Activated CD4-positive, alpha-beta T cell treated with anti-CD3 and anti-CD28 coated beads, Interleukin-2, amount 10 ng/mL, durations not matched to agents 7 days and 5 days (primary cell): ENCODE data around the gene ABI1. TPM values are rescaled to one million over a fixed set of nuclear protein-coding genes. Genes with fewer than 3 reads are reported as not detected.
A peak's percentile ranks its signal among the peaks of the same experiment; 100 is the strongest.

Experiments used
- CTCF ChIA-PET: fragments of 350-600 bp; sonication (Branson Sonifier 250); formaldehyde crosslinking; loops from one replicate; lab custom pipeline; 2021; ENCODE audit warnings: antibody characterized with exemption; lab: Charles Lee
- POLR2A ChIA-PET: fragments of 350-600 bp; sonication (Branson Sonifier 250); formaldehyde crosslinking; loops from one replicate; lab custom pipeline; 2021; ENCODE audit warnings: antibody characterized with exemption; lab: Charles Lee
- DNase-seq: peaks from one replicate; pipeline ENCODE4 v3.0.0-alpha.2; 2020
- H3K27ac Mint-ChIP-seq: one replicate; pipeline ENCODE4 v1.8.0; 2021; ENCODE audit warnings: mild to moderate bottlenecking, moderate library complexity, mixed read lengths
- H3K27me3 Mint-ChIP-seq: one replicate; pipeline ENCODE4 v1.8.0; 2021; ENCODE audit warnings: mixed read lengths
- H3K36me3 Mint-ChIP-seq: one replicate; pipeline ENCODE4 v1.8.0; 2021; ENCODE audit warnings: low read depth, mixed read lengths
- H3K4me1 Mint-ChIP-seq: one replicate; pipeline ENCODE4 v1.8.0; 2021; ENCODE audit warnings: mixed read lengths
- H3K4me3 Mint-ChIP-seq: one replicate; pipeline ENCODE4 v1.8.0; 2021; ENCODE audit warnings: mild to moderate bottlenecking, moderate library complexity, mixed read lengths
- H3K9me3 Mint-ChIP-seq: one replicate; pipeline ENCODE4 v1.8.0; 2021; ENCODE audit warnings: mixed read lengths
- total RNA-seq, 2 experiments: library from RNA; stranded (reverse); gene quantifications; one replicate each; pipeline ENCODE4 v1.2.3, GENCODE V29; 2021

The ABI1 gene
- total RNA-seq, 2 experiments from 2014 or later: 59.7 to 65.2 TPM

DNA sequence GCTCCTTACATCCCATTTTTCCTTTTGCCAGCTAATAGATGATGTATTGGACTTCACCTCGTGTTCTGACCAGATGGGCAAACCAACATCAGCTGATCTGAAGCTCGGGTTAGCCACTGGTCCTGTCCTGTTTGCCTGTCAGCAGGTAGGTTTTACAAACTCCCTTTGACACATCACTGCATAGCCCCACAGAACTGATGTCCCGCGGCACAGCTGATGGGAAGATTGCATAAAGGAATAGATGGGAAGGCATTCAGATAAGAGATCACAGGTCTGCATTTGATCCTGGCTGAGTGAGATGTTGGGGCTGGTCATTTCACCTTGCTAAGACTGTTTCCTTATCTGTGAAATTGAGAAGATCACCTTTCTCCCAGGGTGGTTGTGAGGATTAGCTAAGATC is 125.3 kb downstream of the ABI1 start:
- peaks cover 39% of the 10 kb centered on the region for H3K36me3 Mint-ChIP-seq
- H3K27me3 Mint-ChIP-seq: no peaks in the 10 kb centered on the region
- DNase-seq: no peak
- CTCF ChIA-PET: interaction anchor here (2.3 to 2.5 kb wide), 2 partner anchors 9 to 126 kb away, joined by 6 to 20 read pairs; partner anchors contain the start of gene ABI1
- no peak overlapping the region for H3K4me3 Mint-ChIP-seq
- peaks cover 31% of the 10 kb centered on the region for H3K4me1 Mint-ChIP-seq
- POLR2A ChIA-PET: no interaction called here
- no peaks in the 10 kb centered on the region for H3K9me3 Mint-ChIP-seq
- H3K27ac Mint-ChIP-seq: no peak overlapping the region

DNA sequence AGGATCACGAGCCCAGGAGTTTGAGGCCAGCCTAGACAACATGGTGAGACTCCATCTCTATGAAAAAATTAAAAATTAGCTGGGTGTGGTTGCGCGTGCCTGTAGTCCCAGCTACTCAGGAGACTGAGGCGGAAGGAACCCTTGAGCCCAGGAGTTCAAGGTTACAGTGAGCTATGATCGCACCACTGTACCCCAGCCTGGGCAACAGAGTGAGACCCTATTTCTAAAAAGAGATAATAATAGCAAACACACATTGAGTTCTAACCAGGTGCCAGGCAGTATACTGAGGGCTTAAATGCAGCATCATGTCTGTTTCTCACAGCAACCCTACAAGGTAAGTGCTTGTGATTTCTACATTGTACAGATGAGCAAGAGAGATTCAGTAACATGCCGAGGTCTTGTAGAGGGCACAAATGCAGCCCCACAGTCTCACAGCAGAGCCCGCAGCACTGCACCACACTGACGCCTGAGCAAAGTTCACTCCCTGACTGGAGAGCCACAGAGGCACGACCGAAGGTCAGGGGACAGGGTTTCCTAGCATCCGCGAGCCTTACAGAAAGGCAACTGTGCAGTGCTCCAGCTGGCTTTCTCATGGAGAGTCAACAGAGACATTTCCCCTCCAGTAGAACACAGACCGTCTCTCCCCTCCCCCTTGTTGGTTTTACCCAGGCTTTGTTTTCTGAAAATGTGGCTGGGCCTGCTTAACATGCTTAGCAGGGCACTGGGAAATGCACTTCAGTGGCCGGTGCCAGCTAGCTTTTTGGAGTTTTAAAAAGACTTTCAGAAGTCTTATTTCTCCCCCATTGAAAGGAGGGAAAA is 126.8 kb downstream of the ABI1 start:
- ChIA-PET CTCF (interaction anchor here (0.8 to 2.5 kb wide), 3 partner anchors 8 to 148 kb away, joined by 4 to 20 read pairs (median 6); partner anchors contain the start of gene ABI1), POLR2A (interaction anchor here (0.6 kb wide), 1 partner anchor 154 kb away, joined by 3 read pairs; no protein-coding TSS in a partner anchor)
- no peak for DNase-seq
- Mint-ChIP-seq H3K27me3 (no peaks in the 10 kb centered on the region), H3K4me1 (peaks cover 19% of the 10 kb centered on the region), H3K9me3 (no peaks in the 10 kb centered on the region), H3K36me3 (peaks cover 30% of the 10 kb centered on the region), H3K4me3 (no peak overlapping the region), H3K27ac (no peak overlapping the region)

DNA sequence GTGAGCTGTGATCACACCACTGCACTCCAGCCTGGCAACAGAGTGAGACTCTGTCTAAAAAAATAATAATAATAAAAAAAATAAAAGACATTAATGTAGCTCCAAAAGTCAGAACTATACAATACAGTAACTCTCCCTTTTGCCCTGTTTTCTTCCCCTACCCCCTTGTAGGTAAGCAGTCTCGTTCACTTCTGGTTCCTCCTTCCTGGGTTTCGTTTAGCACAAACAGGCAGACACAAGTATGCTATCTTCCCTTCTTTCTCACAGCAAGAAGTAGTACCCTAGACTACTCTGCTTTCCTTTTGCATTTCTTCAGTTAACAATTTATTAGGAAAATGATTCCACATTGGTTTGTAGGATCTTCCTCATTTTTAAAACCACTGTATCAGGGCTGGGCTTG is 130.2 kb downstream of the ABI1 start:
- Mint-ChIP-seq H3K9me3 (no peaks in the 10 kb centered on the region), H3K4me1 (peaks cover 6% of the 10 kb centered on the region), H3K27ac (no peak overlapping the region), H3K4me3 (no peak overlapping the region), H3K36me3 (peaks cover 24% of the 10 kb centered on the region), H3K27me3 (no peaks in the 10 kb centered on the region)
- DNase-seq: no peak
- POLR2A ChIA-PET: no interaction called here
- CTCF ChIA-PET: interaction anchor here (0.6 kb wide), 1 partner anchor 130 kb away, joined by 5 read pairs; the partner anchor contains the start of gene ABI1

DNA sequence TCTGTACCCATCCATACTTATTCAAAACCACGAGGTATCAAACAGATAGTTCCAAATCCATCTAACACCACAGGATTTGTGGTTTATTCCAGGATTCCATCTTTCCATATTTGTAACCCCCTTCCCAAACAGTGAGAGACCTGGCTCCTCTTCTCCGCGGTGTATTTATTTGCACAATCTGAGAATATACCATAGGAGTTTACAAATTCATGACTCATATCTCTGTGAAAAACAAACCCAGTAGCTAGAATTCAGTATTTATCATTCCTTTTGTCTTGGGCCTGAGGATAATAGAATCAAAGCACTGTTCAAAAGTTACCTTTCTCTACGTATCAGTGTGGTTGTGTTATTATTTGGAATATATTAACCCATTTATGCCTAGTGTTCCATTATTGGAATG is 131.4 kb downstream of the ABI1 start:
- Mint-ChIP-seq H3K4me1 (peaks cover 6% of the 10 kb centered on the region), H3K4me3 (no peak overlapping the region), H3K9me3 (no peaks in the 10 kb centered on the region), H3K36me3 (peaks cover 20% of the 10 kb centered on the region), H3K27ac (no peak overlapping the region), H3K27me3 (no peaks in the 10 kb centered on the region)
- CTCF ChIA-PET: interaction anchor here (1.1 kb wide), 1 partner anchor 11 kb away, joined by 3 read pairs; no protein-coding TSS in a partner anchor
- POLR2A ChIA-PET: no interaction called here
- DNase-seq: no peak

DNA sequence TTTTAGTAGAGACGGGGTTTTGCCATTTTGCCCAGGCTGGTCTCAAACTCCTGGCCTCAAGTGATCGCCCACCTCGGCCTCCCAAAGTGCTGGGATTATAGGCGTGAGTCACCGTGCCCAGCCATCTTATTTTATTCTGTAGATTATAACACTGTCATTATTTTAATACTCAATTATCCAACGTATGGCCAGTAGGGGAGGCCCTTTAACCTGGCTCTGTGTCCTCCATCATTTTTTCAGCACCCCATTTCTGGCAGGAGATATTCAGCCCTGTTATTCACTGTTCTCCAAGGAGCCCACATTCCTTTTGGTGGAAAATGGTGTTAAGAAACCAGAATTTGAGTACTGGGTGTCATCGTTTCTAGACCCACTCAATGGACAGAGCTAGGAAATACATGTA is 131.8 kb downstream of the ABI1 start:
- no peak for DNase-seq
- Mint-ChIP-seq H3K4me1 (peaks cover 6% of the 10 kb centered on the region), H3K9me3 (no peaks in the 10 kb centered on the region), H3K36me3 (peaks cover 23% of the 10 kb centered on the region), H3K27me3 (no peaks in the 10 kb centered on the region), H3K27ac (no peak overlapping the region), H3K4me3 (no peak overlapping the region)
- CTCF ChIA-PET: interaction anchor here (1.1 kb wide), 1 partner anchor 11 kb away, joined by 3 read pairs; no protein-coding TSS in a partner anchor
- POLR2A ChIA-PET: no interaction called here

DNA sequence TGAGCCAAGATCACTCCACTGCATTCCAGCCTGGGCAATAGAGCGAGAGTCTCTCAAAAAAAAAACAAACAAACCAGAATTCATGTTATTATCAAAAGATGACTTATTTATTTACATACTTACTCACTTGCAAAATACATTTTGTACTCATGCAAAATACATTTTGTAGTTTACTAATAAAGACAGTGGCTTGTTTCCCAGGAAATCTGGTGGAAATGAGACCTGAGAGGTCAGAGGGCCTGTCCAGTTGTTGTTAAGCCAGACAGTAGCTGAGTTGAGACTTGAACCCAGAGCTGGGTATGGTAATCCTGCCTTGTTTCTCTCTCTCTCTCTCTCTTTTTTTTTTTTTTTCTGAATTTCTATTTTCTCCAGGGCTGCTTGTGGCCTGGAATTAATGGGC is 133.8 kb downstream of the ABI1 start:
- DNase-seq: no peak
- Mint-ChIP-seq H3K9me3 (no peaks in the 10 kb centered on the region), H3K36me3 (peaks cover 23% of the 10 kb centered on the region), H3K27me3 (no peaks in the 10 kb centered on the region), H3K27ac (no peak overlapping the region), H3K4me1 (peaks cover 6% of the 10 kb centered on the region), H3K4me3 (no peak overlapping the region)
- POLR2A ChIA-PET: no interaction called here
- CTCF ChIA-PET: interaction anchor here (0.6 to 2.1 kb wide), 11 partner anchors 8 to 373 kb away, joined by 3 to 20 read pairs (median 5); partner anchors contain the start of gene PDSS1

DNA sequence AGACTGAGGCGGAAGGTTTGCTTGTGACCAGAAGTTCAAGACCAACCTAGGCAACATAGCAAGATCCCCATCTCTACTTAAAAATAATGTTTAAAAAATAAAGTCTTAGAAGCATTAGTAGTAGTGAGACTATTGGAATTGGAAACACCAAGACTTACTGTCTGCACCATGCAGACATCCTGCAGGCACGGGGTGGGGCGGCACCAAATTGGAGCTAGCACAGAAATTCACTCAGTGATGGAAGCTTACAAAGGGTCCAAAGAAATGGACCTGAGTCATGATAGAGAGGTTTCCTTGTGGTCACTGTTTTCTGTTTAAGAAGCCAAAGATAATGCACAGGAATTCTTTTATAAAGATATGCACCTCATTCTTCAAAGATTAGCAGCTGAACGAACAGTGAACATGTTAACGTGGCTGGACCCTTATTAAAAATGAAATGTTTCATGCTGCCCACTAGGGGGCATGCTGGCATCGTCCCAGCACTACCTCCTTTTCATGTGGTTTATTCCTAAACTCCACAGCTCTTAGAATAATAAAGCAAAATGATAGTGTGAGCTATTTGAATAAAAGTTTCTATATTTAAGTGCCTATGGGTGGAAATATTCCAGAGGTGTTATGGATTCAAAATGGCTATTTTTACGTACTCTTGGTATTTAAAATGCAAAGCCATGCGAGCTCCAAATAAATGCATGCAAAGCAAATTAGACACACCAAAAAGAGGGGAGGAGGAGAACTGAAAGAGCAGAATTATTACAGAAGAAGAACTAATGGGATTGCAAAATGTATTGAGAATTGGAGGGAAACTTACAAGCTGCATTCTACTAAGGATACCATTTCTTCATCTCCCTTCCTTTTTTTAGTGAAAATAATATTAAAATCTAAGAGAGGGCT is 134.7 kb downstream of the ABI1 start:
- Mint-ChIP-seq H3K4me3 (no peak overlapping the region), H3K27me3 (no peaks in the 10 kb centered on the region), H3K36me3 (peaks cover 27% of the 10 kb centered on the region), H3K9me3 (no peaks in the 10 kb centered on the region), H3K4me1 (peaks cover 15% of the 10 kb centered on the region), H3K27ac (no peak overlapping the region)
- ChIA-PET CTCF (interaction anchor here (0.6 to 2.1 kb wide), 17 partner anchors 9 to 808 kb away, joined by 3 to 20 read pairs (median 4); partner anchors contain the start of gene PDSS1), POLR2A (interaction anchor here (0.6 kb wide), 1 partner anchor 30 kb away, joined by 4 read pairs; no protein-coding TSS in a partner anchor)
- peak; percentile 44 for DNase-seq

DNA sequence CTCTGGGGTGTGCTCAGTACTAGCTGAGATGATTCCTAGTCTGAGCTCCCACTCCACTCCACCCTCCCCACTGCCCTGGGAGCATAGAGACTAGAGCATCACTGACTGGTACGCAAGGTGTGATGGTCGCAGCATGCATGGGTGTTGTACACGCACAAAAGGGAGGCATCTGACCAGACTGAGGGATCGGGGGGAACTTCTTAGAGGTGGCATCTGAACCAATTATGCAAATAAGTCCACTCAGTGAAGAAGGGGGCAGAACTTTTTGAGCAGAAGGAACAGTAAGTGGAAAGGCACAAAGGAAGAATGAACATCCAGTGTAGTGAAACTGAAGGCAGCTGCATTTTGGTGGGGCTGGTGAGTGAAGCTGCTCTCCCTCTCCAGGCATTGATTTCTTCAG is 137.7 kb downstream of the ABI1 start:
- CTCF ChIA-PET: interaction anchor here (0.7 to 1.5 kb wide), 2 partner anchors 9 to 138 kb away, joined by 3 to 7 read pairs; partner anchors contain the start of gene ABI1
- DNase-seq: no peak
- Mint-ChIP-seq H3K4me3 (no peak overlapping the region), H3K27me3 (no peaks in the 10 kb centered on the region), H3K27ac (no peak overlapping the region), H3K4me1 (peaks cover 19% of the 10 kb centered on the region), H3K9me3 (no peaks in the 10 kb centered on the region), H3K36me3 (peaks cover 40% of the 10 kb centered on the region)
- POLR2A ChIA-PET: no interaction called here

DNA sequence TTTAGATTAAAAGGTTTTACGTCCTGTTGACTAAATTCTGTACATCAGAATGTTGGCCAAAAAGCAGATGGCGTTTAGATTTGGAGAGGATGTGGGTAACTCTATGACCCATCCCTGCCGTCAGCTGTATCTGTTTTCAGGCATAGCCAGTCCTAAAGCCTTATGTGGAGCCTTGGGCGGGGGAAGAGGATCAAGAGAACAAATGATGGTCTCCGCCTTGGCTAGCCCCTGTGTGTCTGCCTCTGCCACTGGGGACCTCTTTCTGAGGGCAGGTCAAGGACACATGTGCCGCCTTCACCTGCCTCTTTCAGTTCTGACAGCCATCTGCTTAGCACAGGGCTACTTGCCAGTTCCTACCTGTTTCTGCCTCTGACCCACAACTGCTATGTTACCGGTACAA is 139.2 kb downstream of the ABI1 start:
- Mint-ChIP-seq H3K27ac (peak overlapping the region; percentile 92), H3K36me3 (peaks cover 36% of the 10 kb centered on the region), H3K4me1 (peaks cover 19% of the 10 kb centered on the region), H3K27me3 (no peaks in the 10 kb centered on the region), H3K9me3 (no peaks in the 10 kb centered on the region), H3K4me3 (no peak overlapping the region)
- ChIA-PET CTCF (no interaction called here), POLR2A (no interaction called here)
- DNase-seq: peak; percentile 57

DNA sequence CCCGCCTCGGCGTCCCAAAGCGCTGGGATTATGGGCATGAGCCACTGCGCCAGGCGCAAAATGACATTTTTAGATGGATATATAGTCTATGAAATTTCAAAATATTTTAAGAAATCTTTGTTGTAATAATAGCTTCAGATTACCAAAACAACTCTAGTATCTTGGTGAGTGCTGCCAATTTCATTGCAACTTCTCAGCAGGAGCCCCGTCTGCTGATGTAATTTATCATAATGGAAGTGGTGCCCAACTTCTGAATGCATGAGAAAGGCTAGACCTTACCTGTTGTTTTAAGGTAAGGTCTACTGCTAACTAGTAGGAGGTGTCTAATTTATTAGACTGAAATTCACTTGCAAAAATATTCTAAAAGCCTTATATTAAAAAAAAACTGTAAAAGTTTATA is 143.3 kb downstream of the ABI1 start:
- POLR2A ChIA-PET: no interaction called here

DNA sequence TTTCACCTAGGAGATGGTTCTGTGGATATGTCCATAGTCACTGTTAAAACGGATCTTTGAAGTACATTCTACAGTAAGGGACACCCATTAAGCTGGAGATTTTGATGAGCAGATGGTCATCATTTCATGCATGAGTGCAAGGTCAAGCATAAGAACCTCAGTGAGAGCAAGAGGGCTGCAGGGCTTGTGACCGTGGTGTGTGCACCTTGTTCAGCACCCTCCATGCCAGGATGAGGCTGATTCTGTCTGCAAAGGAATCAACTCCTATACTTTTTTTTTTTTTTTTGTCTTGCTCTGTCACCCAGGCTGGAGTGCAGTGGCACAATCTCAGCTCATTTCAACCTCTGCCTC is 145.6 kb downstream of the ABI1 start:
- POLR2A ChIA-PET: no interaction called here
- Mint-ChIP-seq H3K4me3 (no peak overlapping the region), H3K27ac (peak overlapping the region; percentile 50), H3K9me3 (no peaks in the 10 kb centered on the region), H3K36me3 (peaks cover 29% of the 10 kb centered on the region), H3K4me1 (peaks cover 5% of the 10 kb centered on the region), H3K27me3 (no peaks in the 10 kb centered on the region)
- CTCF ChIA-PET: interaction anchor here (0.6 to 2.3 kb wide), 3 partner anchors 11 to 145 kb away, joined by 3 to 8 read pairs (median 4); partner anchors contain the start of gene ABI1
- DNase-seq: no peak

More for the DNA sequence above, 143.3 kb downstream of the ABI1 start:
- Mint-ChIP-seq H3K4me3 (no peak overlapping the region), H3K4me1 (peaks cover 15% of the 10 kb centered on the region), H3K36me3 (peaks cover 34% of the 10 kb centered on the region), H3K27ac (no peak overlapping the region), H3K27me3 (no peaks in the 10 kb centered on the region), H3K9me3 (no peaks in the 10 kb centered on the region)
- CTCF ChIA-PET: no interaction called here
- no peak for DNase-seq

DNA sequence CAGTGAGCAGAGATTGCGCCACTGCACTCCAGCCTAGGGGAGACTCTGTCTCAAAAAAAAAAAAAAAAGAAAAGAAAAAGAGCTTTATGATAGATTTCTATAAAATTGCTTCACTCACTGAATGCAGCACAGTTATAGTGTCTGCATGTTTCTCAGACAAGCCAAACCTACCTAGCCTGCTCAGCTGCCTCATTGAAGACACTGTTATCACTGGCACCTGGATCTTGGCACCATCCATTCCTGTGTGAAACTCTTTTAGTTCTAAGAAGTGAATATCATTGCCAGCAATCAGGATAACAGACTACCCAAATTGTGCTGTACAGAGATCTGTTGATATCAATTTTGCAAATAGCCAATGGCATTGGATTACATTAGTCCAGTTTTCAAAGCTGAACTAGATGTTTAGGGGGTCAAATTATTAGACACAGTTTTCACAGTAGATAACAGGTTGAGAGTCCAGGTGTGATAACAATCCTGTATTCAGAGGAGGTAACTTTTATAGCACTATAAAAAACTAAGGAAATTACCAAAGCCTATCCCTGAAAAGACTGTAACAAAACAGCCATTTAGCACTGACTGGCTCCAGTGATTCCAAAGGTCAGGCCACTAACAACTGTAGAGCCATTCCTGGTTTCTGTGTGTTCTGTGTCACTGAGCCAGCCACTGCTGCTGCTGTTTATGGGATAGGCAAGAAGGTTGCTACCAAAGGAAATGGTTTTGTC is 146.2 kb downstream of the ABI1 start:
- ChIA-PET POLR2A (no interaction called here), CTCF (interaction anchor here (1.2 to 2.3 kb wide), 3 partner anchors 9 to 12 kb away, joined by 3 to 8 read pairs (median 4); no protein-coding TSS in a partner anchor)
- Mint-ChIP-seq H3K27me3 (no peaks in the 10 kb centered on the region), H3K36me3 (peaks cover 27% of the 10 kb centered on the region), H3K9me3 (no peaks in the 10 kb centered on the region), H3K4me1 (peaks cover 3% of the 10 kb centered on the region), H3K4me3 (no peak overlapping the region), H3K27ac (no peak overlapping the region)
- no peak for DNase-seq
